NCI-H1694 (cell line): ENCODE data around the gene MAD1L1.
"Not testable (repeated sequence)": the region's sequence is repeated elsewhere in the genome, so short reads cannot be mapped to it uniquely, and the experiment has no call there.

Experiments used
- DNase-seq: peaks from one replicate; lab custom pipeline; 2025; lab: John Stamatoyannopoulos, UW

Gene MAD1L1

DNA sequence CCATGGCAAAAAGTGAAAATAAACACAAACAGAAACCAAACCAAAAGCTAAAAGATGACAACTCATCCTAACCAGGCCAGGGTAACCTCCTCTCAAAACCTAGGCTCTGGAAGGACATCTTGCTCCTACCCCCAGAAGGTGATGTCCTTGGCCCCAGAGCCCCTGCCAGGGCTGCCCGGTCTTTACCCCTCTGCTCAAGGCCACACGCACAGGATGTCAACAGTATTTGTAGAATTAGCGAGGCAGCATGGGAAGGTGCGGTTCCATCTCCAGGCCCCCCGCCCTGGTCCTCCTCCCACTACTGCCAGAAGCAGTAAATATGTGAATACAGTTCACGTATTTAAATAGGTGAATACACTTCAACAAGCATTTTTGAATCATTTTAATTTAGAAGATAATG, 356.1 kb downstream of the MAD1L1 start:
- DNase-seq = not testable (repeated sequence)

DNA sequence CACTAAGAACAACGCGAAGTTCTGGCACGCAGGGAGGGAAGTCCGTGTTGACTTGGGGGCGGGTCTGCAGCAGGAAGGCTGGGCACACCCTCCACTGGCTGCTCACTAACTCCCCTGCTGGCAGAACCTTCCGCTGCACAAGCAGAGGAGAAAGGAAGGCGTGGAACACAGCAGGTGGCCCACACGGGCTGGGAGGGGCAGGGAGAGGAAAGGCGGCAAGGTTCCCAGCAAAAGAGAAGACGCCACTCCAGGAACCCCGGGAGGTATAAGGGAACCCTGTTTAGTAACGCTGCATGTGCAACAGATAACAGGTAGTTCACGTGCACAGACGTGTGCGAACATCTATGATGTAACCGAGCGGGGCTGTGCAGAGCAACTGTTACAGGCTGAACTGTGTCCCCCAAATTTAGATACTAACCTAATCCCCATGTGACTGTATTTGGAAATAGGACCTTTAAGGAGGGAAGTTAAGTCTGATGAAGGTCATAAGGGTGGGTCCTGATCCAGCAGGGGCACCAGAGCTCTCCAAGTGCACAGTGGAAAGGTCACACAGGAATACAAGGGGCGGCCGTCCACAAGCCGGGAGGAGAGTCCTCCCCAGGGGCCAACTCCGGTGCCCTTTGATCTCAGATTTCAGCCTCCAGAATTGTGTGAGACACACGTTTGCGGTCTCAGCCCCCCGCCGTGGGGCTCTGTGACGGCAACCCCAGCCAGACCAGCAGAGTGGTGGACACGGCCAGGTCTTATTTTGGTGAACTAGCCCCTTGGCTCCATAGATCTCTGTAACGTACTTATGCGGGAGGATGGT, 357.1 kb downstream of the MAD1L1 start:
- DNase-seq = not testable (repeated sequence)

DNA sequence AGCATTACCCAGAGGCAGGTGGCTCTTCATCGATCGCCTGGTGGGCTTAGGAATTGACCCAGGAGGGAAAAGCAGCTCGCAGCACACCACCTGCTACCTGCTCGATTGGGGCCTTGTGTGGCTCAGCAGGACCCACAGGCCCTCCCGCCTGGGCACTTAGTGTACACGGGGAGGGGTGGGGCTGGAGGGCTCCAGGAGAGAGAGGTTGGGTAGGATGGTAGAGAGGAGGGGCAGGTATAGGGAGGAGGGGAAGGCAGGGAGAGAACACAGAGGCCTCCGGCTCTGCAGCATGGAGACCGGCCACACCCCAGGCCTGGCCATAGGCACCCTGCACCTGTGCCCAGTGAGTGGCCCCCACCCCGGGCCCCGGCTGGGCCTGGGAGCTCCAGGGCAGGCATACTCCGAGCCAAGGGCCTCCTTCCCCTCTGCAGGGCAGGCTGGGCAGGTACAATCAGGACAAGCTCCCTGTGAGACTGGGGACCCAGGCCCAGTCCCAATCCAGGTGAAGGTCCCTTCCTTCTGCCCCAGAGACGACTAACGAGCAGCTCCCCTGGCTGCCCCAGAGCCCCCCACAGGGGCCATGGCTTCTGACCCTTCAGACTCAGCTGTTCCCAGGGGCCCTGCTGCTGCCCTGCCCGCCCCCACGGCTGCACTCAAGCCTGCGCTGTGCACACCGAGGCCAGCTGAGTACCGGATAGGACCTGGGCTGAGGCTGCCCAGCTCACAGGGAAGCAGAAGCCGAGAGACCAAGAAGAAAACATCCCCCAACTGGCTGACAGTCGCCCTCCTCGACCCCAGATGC, 358.0 kb downstream of the MAD1L1 start:
- not testable (repeated sequence) for DNase-seq

DNA sequence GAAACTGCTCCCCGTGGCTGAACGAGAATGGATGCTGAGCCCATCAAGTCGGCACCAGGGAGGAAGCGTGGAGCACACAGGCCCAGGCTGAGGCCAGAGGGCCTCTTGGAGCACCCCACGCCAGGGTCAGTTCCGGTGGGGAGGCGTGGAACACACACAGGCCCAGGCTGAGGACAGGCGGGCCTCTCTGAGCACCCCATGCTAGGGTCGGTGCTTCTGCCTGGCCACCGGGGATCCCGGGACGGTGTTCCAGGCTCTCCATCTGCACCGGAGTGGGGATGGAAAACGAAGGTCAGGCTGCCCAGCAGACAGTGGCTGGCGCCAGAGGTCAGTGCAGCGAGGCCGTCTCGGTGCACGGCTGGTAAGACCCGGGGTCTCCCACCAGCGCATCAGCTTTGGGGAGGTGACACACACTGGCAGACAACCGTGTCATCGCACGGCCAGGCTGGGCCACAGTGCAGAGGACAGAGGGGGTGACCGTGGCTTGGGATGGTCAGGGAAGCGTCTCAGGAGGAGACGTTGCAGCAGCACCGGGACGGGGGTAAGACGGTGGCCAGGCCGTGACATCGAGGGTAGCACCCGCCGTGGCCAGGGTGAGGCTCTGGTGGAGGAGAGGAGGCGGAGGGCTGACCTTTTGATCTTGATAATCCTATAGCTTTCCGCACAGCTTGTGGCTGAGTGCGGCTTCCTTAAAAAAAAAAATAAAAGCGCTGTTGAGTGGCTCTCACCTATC, 358.7 kb downstream of the MAD1L1 start:
- DNase-seq = no peak

DNA sequence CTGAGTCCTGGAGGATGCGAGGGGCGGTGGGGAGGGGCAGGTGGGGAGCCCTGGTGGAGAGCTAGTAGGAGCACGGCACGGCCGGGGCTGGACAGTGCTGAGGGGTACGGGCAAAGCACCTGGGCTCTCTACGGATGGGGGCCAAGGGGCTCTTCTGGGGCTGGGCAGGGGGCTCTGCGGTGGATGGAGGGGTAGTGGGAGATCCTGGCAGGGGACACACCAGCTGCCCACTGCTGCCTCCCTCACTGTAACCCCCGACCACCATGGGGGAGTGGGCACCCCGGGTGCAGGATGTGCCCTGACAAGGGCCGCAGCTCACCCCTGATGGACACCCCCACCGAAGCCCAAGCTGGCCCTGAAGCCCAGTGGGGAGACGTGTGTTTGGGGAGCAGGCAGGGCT, 359.3 kb downstream of the MAD1L1 start:
- no peak for DNase-seq

DNA sequence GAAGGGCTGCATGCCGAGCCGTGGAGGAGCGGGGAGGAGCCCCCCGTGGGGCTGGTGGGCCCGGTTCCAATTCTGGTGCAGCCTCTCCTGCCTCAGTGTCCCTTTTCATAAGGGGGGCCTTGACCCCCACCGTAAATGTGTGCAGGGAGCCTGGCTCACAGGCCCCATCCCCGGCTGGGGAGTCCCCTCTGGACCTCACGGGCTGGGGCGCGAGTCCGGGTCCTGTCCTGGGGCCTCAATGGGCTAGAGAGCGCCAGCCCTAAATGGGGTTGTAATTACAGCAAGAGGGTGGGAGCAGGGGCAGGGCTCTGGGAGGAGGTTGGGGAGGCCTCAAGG, 359.7 kb downstream of the MAD1L1 start:
- no peak for DNase-seq

DNA sequence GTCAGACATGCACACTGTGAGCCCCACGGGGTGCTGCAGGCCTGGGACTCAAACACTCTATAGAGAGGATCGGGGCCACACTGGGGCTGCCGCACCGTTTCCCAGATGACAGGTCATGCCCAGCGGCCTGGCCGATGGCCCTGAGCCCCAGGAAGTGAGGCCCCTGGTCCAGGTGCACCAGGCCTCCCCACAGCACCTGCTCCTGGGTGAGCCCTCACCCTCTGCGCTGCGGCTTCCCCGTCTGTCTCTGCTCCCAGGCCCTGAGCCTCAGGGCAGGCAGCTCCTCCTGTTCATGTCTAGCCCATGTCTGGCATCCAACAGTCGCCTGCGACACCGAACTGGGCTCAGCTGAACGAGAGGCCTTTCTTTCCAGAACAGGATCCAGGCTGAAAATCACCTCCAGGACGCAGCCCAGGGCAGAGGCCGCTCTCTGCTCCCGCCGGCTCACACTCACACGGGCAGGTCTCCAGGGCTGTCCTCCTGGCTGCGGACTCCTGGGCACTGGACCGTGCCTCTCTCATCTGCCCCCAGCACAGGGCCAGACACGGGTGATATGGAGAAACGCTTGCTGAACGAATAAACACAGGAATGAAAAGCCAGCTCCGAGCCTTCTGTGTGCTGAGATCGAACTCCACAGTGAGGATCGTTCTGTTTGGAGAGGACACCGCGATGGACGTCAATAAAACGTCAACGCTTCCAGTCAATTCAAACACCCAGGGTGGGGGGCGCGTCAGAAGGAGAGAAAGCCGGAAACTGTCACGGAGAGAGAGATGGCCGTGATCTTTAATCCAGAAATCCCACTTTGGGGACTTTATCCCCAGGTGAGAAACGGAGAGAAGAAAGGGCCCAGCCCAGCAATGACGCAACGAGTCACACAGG, 360.3 kb downstream of the MAD1L1 start:
- DNase-seq = no peak

DNA sequence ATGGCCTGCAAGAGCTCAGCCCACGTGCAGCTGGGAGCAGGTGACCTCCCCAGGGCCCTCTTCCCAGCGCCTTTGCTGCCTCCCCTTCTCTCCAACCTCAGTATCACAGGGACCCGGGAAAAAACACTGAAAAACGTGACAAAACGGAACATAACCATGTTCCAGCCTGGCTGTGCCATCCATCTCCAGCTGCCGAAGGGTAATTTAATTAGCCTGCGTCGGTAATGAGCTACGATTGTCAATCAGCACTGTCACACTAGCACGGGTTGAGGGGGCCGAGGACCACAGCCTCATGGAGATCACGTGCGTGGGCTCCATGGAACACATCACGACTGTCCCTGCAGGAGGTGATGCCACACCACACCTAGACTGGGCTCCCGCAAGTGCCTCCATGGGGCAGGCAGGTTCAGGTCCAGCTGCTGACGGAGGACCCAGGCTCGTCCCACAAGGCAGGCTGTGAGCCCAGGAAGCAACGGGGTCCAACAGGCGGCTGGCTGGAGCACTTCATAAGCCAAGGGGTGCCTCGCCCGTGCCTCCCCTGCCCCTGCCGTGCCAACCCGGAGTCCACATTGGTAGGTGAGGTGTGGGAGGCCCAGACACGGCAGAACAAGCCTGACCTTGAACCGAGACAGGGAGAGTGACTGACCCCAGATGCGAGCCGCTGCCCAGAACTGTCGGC, 363.2 kb downstream of the MAD1L1 start:
- no peak for DNase-seq

DNA sequence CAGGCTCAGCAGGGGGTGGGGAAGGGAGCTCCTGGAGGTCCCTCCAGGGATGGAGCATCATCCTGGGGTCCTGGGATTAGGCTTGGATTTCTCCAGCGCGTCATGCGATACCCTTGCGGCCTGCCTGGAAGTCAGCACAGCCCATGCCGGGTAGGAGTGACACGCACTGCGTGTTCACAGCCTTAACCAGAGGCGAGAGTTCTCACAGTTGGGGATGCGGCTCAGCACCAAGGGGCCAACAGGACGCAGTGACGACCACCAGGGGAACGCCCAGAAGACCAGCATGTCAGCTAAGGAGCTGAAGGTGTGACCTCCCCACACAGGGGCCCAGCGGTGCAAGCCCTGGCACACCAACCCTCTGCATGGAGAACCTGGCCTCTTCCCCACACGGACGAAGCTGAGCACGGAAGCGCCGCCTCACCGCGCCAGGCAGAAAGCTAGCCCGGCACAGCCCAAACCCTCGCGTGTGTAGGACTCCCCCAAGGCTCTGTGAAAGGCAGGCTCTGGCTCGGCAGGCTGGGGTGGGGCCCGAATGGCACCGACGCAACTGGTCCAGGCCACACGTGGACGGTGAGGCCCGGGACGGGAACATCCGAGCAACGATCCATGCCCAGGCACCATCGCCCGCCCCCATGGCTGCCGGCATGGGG, 364.1 kb downstream of the MAD1L1 start:
- no peak for DNase-seq

DNA sequence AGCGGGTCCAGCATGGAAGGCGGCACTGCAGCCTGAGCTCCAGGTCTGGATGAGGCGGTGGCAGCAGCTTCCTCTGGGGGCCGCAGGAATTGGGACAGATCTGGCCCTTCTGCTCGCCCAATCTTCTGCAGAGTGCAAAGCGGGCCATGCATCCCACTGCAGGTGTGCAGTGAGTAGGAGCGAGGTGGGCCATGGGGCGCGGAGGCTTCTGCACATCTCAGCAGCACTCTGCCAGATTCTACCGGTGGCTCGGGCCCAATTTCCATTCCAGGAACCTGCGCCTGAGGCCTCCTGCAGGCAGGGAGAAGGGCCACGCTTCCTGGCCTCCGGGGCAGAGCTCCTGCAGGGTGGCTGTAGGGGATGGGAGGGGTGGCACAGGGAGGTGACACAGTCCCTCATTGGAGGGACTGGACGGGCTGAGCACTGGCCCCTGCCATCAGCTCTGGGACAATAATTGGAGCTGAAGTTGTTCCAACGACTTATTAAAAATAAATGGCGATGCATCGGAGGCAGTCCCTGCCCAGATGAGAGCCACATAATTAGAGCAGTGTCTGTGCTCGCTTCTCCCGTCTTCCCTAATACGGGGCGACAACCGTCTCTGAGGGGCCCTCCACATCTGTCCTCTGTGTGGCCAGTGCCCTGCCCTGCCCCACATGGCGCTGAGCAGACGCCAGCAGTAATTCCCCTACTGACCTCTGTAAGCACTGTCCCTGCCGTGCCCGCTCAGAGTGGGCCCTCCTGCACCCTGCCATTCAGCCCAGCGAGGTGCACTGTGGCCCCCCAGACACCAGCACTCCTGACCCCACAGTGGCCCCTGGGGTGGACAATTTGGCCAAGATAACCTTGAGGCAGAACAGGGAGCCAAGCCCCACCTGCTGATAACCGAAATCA, 365.1 kb downstream of the MAD1L1 start:
- DNase-seq = no peak

DNA sequence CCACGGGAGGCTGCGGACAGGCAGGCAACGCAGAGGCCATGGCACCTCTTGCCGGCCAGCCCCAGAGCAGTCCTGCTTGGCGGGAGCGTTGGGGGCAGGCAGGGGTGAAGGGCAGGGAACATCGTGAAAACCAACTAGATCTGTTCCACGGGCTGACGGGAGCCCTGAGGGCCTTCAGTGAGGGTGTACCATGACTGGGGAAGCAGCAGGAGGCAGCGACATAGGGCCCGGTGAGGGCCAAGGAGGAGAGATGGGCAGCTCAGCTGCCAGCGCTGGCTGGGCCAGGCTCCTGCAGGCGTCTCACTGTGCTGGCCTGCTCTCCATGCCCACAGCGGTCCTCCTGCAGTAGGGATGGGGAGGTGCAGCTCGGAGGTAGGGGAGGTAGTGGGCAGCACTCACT, 366.1 kb downstream of the MAD1L1 start:
- DNase-seq = no peak

DNA sequence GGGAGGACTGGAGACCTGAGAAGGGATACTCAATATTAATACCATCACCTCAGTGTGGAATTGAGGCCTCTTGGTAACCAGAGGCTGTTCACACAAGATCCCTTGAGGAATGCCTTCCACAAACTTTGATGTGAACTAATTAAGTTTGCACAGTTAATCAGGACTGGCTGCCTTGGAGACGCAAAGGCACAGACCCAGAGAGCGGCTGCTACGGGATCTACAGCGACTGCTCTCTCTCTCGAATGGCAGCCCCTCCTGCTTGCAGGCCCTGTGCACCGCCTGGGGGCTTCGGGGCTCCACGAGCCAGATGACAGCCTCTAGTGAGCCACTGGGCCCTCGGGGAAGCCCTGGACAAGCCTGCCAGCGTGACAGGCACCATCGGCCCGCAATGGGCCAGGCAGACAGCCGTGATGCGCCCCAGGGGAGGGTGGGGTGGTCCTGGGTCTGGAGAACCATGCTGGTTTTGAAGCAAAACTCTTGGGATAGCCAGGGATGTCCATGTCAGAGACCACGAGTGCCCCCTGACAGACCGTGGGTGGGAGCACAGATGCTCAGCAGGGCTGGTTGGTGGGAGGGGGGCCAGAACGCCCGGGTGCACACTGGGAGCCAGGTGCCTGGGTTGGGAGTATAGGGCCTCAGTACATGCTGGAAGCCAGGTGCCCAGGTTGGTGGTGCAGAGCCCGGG, 367.0 kb downstream of the MAD1L1 start:
- DNase-seq = no peak

DNA sequence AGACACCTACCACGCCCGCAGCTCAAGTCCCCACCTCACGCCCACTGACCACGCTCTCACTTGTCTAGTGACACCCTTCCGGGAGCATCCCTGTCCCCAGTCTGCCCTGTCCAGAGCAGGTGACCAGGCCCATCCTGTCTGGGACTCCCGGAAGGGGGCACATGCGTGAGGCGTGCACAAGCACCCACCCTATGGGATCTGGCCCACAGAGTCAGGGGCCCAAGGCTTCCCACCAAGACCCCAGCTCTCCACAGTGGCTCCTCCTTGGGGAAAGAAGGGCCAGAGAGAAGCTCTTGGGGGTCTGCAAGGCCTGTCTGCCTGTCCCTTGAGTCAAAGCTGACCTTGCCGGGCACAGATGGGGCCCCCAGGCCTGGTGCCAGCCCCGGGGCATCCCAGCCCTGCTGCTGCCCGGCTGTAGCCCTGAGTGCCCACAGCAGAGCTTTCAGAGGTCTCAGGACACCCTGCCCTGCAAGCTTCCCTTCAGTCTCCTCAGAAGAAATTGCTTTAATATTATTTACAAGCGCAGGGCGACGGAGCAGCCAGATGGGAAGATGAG, 367.7 kb downstream of the MAD1L1 start:
- DNase-seq = no peak

DNA sequence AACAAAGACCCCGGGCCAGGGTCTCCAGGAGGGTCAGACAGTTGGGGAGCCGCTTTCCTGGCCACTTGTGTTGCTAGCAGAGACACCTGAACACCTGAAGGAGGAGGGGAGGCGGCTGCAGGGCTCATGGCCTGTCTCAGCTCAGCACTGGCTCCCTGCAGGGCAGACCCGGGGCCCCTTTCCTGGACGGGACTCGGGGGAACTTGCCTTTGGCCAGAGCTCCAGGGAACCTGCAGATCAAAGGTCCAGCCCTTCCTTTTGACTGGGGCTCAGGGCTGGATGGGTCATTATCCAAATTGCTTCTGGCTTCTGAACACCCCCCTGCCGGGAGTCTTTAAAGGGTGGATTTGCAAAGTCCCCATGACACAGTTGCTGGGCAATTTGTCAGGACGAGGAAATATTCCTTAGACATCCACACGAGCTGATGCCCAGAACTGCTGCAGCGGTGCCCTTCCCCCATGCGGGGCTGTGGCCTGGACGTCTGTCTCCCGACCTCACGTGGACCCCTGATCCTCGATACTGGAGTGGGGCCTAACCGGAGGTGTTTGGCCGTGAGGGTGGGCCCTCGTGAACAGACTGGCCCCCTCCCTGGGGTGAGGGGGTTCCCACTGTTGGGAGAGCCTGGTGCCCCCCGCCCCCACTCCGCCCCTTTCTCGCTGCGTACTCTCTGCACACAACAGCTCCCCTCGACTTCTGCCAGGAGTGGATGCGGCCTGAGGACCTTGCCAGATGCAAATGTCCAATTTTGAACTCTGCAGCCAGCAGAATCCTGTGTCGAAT, 368.4 kb downstream of the MAD1L1 start:
- DNase-seq = no peak

DNA sequence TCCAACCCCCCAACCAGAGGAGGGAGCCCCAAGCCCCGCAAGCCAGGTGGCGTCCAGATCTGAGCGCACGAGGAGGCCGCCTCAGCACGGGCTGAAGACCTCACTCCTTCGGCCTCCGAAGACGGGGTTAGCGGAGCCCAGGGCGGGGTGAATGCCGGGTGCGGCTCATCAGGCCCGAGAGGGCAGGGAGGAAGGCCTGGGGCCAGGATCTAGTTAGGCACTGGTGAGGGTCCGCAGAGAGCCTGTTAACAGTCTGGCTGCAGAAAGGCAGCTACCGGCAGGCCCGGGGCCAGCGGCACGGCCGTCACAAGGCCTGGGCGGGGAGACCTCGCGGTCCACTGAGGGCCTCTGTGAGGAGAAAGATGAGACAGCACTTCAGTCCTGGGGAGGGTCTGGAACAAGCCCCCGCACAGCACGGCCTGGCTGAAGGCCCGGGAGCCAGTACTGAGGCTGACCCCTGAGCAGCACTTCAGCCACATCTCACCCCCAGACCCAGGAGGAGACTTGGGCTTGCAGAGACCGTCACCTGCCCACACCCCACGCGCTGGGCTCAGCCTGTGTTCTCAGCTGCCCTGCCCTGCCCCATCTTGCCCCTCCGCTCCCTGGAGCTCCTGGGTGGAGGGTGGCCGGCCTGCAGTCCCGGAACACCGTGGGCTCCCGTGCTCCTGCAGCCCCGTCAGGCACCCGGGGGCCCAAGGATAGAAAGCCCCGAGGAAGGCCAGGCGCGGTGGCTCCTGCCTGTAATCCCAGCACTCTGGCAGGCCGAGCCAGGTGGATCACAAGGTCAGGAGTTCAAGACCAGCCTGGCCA, 369.4 kb downstream of the MAD1L1 start:
- DNase-seq = no peak

DNA sequence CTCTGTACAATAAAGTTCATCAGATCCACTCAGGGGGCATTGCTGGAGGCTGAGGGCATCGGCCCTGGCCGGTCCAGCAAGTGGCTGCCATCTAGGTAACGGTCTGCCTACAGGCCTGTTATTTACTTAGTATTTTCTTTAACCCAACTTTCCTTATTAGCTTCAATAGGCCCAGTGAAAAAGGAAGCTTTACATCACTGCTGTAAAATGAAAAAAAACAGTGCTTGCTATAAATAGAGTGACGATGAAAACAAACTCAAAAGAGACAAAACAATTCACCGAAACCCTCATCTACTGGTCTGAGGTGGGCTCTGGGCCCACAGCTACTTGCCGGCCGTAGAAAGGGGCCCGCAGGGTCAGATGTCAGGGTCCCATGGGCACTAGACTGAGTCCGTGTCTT, 370.2 kb downstream of the MAD1L1 start:
- DNase-seq = no peak

DNA sequence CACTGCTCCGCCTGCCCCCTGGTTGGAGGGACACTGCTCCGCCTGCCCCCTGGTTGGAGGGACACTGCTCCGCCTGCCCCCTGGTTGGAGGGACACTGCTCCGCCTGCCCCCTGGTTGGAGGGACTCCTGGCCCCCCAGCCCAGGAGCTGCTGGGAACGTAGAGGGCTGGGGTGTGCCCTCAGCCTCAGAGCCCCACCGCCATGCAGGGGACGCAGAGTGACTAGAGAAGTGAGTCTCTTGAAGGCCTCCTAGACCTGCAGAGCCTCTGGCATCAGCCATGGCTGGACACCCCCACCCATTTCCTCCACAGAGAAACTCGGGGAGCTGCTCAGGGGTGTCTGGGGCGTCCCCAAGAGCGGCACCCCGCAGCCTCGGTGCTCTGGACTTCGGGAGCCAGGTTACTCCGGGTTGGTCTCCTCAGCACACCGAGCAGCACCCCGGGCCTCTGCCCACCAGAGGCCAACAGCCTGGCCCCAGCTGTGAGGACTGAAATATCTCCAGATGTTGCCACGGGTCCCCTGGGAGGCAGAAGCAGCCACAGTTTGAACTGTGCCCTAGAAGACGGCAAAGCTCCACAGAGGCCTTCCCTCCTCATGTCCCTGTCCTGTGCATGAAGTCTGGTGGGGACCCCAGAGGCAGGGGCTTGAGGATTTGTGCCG, 370.8 kb downstream of the MAD1L1 start:
- DNase-seq = no peak
